Body of pancreas (tissue), 4 donors: ENCODE results near the gene OR52M1. TPM values are rescaled to one million over a fixed set of nuclear protein-coding genes. Genes with fewer than 3 reads are reported as not detected.

Experiments used
- ATAC-seq: fragments of 150-250 bp; one replicate; pipeline ENCODE4 v1.9.1; 2016
- DNase-seq, 4 donors: peaks; one replicate each; pipeline ENCODE4 v3.0.0-alpha.2; 2019
- H3K27ac ChIP-seq, 4 donors: fragments of 200-600 bp; sonication (generic); 1 replicate in 3 of 4; 2 replicates in 1 of 4; pipeline versions ENCODE4 v1.5.1 to v1.6.1; 2016 to 2019; ENCODE audit warnings: mild to moderate bottlenecking in 1 of 4, mixed read lengths in 1 of 4, moderate library complexity in 1 of 4
- H3K27me3 ChIP-seq, 2 donors: fragments of 200-600 bp; sonication (generic); one replicate each; pipeline ENCODE4 v1.6.0; 2016; ENCODE audit warnings: mild to moderate bottlenecking in 1 of 2
- H3K36me3 ChIP-seq, 2 donors: fragments of 200-600 bp; sonication (generic); replicated peaks in 1 of 2; 2 replicates each; pipeline ENCODE4 v1.5.1; 2016; ENCODE audit warnings: low read depth in 2 of 2; ENCODE audit not compliant: insufficient read depth in 1 of 2
- H3K4me1 ChIP-seq: fragments of 200-600 bp; sonication (generic); one replicate; pipeline ENCODE4 v1.6.0; 2016
- H3K4me3 ChIP-seq, 2 donors: fragments of 200-600 bp; sonication (generic); 1 replicate in 1 of 2; 2 replicates in 1 of 2; pipeline ENCODE4 v1.5.1; 2016 to 2019
- H3K9me3 ChIP-seq, 3 donors: fragments of 200-600 bp; sonication (generic); 1 replicate in 2 of 3; 2 replicates in 1 of 3; pipeline ENCODE4 v1.5.1; 2016
- CTCF ChIP-seq, 7 experiments: fragments of 450-650 bp in 4 of 7; fragments of 200-600 bp in 3 of 7; sonication (generic) in 3 of 7; IDR thresholded peaks; one replicate each; pipeline ENCODE4 v1.5.1; 2016 to 2019; ENCODE audit warnings: antibody characterized with exemption in 7 of 7
- POLR2A ChIP-seq, 3 donors: fragments of 450-650 bp; IDR thresholded peaks; one replicate each; pipeline ENCODE4 v1.6.1; 2016; ENCODE audit warnings: antibody characterized with exemption in 3 of 3, mild to moderate bottlenecking in 2 of 3
- WGBS, 2 donors: methylation state at CpG; one replicate each; pipeline ENCODE4 v1.1.5; 2017; 5-methylcytosine and 5-hydroxymethylcytosine counted together
- intact Hi-C: fragments of 100-400 bp; cut with DNase I; formaldehyde crosslinking; loops from one replicate; pipeline ENCODE4 v1.15.1; 2023
- total RNA-seq, 2 donors: library from RNA; depleted of rRNA; stranded (reverse); fragments of >200 nt; gene quantifications; one replicate each; pipeline ENCODE4 v1.1.0, GENCODE V29; 2016

The OR52M1 gene
- total RNA-seq, 2 donors from 2014 or later, result not detected

- no peak overlapping the region for H3K4me3 ChIP-seq
- H3K27me3 ChIP-seq, result no peaks in the 10 kb centered on the region
- intact Hi-C loops, result loop anchor here (5.0 kb wide), 1 partner anchor 356 kb away; no protein-coding TSS in a partner anchor
- no peak for TF ChIP-seq POLR2A (IDR thresholded peaks at IDR 0.05)
- TF ChIP-seq CTCF (IDR thresholded peaks at IDR 0.05), result no peak
- no peaks in the 10 kb centered on the region for H3K9me3 ChIP-seq
- ATAC-seq, result no peak
- H3K36me3 ChIP-seq, result no peaks in the 10 kb centered on the region
- no peak for DNase-seq
- peaks cover 10% of the 10 kb centered on the region for H3K4me1 ChIP-seq
- H3K27ac ChIP-seq, result no peak overlapping the region
Observed at GRCh38 chr11:4543561-4543960, 1.4 kb upstream of the OR52M1 start.

- H3K9me3 ChIP-seq, result no peaks in the 10 kb centered on the region
- no peaks in the 10 kb centered on the region for H3K36me3 ChIP-seq
- TF ChIP-seq CTCF (IDR thresholded peaks at IDR 0.05) (no peak), POLR2A (IDR thresholded peaks at IDR 0.05) (no peak)
- ATAC-seq (peak; percentile 40), DNase-seq (no peak)
- H3K4me3 ChIP-seq, result no peak overlapping the region
- H3K27me3 ChIP-seq, result no peaks in the 10 kb centered on the region
- H3K27ac ChIP-seq, result no peak overlapping the region
- H3K4me1 ChIP-seq, result peaks cover 10% of the 10 kb centered on the region
- WGBS, 2 donors, result 31 to 50% methylated on average over 1 of the region's 1 CpG
- intact Hi-C loops, result no loop called here
Observed at GRCh38 chr11:4546878-4547277, 1.9 kb downstream of the OR52M1 start.

GRCh38 chr11:4547416-4547815, 2.4 kb downstream of the OR52M1 start:
- intact Hi-C loops, result no loop called here
- no peaks in the 10 kb centered on the region for H3K9me3 ChIP-seq
- H3K4me1 ChIP-seq, result peaks cover 10% of the 10 kb centered on the region
- H3K27me3 ChIP-seq, result no peaks in the 10 kb centered on the region
- no peak overlapping the region for H3K27ac ChIP-seq
- no peak for TF ChIP-seq CTCF (IDR thresholded peaks at IDR 0.05)
- no peak for TF ChIP-seq POLR2A (IDR thresholded peaks at IDR 0.05)
- H3K36me3 ChIP-seq, result no peaks in the 10 kb centered on the region
- DNase-seq (no peak), ATAC-seq (no peak)
- H3K4me3 ChIP-seq, result no peak overlapping the region
- WGBS, 2 donors, result 79 to 84% methylated on average over 4 of the region's 4 CpGs

GRCh38 chr11:4551346-4551979, 6.5 kb downstream of the OR52M1 start:
- 78 to 83% methylated on average over 8 of the region's 8 CpGs for WGBS, 2 donors
- intact Hi-C loops, result no loop called here
- DNase-seq (no peak), ATAC-seq (no peak)
- H3K36me3 ChIP-seq, result no peaks in the 10 kb centered on the region
- H3K27ac ChIP-seq, result no peak overlapping the region
- H3K27me3 ChIP-seq, result no peaks in the 10 kb centered on the region
- H3K4me1 ChIP-seq, result peaks cover 10% of the 10 kb centered on the region
- no peak overlapping the region for H3K4me3 ChIP-seq
- TF ChIP-seq CTCF (IDR thresholded peaks at IDR 0.05) (no peak), POLR2A (IDR thresholded peaks at IDR 0.05) (no peak)
- no peaks in the 10 kb centered on the region for H3K9me3 ChIP-seq
